ENCODE data around the gene MLKL.

MLKL gene

DNA sequence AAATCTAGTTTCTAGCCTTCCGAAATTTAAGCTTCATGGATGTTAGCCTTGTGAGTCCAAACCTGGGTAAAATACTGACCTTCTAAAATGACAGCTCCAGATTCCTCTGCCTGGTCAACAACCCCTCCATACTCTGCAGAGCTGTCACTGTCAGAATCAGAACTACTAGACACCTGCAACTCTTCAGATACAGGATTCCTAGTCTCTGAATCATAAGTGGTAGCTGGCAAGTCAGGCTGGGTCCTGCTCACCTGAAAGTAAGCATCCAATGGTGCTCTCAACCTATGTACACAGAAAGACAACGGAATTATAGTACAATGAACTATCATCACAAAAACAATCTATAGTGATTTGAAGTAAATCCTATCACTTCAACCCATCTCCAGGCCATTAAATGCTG is 48.8 kb downstream of the MLKL start:
- no peak for DNase-seq (ENCODE audit: low read depth, low spot score)

DNA sequence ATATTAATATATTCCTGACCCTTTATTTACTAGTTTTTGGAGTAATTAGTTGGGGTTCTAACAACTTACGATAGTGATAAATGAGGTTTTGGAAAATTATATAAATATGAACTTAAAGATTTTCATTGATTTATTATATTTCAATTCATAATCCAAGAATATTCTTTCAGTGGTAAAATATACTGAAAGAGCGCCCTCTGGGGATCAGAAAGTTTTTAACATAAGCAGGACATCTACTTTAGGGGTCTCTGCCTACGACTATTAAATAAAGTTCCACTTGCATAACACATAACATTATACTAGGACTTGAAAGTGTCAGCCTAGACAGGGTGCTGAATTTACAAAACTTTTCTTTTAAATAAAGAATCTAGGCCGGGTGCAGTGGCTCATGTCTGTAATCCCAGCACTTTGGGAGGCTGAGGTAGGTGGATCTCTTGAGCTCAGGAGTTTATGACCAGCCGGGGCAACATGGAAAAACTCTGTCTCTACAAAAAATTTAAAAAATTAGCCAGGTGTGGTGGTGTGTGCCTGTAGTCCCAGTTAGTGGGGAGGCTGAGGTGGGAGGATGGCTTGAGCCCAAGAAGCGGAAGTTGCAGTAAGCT is 49.6 kb downstream of the MLKL start:
- DNase-seq (ENCODE audit: low read depth, low spot score), result no peak

DNA sequence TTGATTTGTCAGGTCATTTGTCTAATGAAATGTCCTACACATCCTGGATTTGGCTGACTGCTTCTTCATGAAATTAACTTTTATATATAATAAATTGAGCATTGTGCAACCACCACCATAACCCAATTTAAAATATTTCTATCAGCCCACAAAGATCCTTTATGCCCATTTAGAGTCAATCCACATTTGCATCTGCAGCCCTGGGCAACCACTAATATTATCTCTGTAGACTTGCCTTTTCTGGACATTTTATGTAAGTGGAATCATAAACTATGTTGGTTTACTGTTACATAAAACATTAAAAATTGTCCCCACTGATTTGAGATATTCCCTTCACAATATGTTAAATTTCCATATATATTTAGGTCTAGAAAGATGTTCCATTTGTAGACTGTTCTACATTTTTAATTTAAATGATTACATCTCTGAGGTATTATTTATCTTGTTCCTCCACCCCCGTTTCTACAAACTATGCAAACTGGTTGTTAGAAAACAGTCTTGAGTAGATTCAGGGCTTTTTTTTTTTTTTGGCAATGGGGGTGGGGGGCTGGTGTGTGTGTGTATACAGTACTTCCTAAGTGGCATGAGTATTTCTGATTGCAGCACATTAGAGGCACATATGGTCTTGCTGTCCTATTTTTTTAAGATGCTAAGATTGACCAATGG is 50.7 kb downstream of the MLKL start:
- no peak for DNase-seq (ENCODE audit: low read depth, low spot score)

DNA sequence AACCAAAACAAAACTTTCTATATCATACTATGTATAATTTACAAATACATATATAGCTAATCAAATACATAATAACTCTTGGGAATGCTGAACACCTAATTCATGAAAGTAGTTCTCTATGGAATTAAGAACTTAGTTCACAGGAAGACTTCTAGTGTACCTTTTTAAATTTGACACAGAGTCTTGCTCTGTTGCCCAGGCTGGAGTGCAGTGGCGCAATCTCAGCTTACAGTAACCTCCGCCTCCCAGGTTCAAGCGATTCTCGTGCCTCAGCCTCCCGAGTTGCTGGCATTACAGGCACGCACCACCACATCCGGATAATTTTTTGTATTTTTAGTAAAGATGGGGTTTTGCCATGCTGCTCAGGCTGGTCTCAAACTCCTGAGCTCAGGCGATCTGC is 58.7 kb downstream of the MLKL start:
- DNase-seq (ENCODE audit: low read depth, low spot score), result no peak

DNA sequence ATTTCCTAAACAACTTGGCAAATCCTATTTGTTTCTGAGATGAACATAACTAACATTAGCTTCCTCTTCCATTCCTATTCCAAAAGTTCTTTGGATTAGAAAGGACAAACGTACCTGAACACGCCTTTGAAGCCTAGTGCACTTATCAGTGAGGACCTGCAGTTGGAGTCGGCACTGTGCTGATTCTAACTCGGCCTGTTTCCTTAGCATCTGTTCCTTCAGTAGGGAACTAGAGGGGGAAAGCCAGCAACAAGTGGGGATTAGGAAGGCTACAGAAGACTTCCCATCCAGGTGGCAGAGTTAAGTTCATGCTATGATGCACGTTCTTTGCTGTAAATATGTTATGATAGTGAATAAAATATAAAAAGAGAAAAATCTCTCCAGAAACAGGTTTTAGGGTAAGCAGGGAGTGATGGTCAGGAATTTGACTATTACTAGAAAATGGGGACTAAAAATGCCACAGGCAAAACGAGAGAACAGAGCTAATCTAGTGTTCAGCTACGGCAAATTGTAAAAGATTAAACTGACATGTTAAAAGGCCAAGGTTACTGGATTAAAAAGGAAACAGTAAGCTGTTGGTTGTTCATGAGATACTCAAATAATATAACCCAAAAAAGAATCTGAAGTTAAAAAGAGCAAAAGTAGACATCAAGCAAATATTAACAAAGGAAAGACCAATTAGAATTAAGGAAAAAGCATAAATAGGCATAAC is 62.8 kb downstream of the MLKL start:
- DNase-seq (ENCODE audit: low read depth, low spot score), result no peak

DNA sequence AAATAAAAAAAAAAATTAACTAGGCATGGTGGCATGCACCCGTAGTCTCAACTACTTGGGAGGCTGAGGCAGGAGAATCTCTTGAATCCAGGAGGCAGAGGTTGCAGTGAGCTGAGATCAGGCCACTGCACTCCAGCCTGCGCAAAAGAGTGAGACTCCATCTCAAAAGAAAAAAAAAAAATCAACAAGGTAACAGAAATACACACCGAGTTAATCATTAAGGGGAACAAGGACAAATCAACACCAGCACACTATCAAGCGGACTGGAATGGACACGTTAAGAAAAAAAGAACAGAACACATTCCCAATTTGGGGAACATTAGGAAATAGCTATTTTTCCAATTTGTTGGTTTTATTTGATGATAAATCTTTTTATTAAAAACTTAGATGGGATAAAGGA is 65.4 kb downstream of the MLKL start:
- DNase-seq (ENCODE audit: low read depth, low spot score), result no peak

DNA sequence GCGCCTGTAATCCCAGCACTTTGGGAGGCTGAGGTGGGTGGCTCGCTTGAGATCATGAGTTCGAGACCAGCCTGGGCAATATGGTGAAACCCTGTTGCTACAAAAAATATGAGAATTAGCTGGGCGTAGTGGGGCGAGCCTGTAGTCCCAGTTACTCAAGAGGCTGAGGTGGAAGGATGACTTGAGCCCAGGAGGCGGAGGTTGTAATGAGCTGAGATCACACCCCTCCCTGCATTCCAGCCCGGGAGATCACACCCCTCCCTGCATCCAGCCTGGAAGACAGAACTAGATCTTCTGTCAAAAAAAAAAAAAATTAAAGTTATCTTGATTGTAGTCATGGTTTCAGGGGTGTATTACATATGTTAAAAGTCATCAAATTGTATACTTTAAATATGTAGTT is 67.0 kb downstream of the MLKL start:
- DNase-seq (ENCODE audit: low read depth, low spot score), result no peak

DNA sequence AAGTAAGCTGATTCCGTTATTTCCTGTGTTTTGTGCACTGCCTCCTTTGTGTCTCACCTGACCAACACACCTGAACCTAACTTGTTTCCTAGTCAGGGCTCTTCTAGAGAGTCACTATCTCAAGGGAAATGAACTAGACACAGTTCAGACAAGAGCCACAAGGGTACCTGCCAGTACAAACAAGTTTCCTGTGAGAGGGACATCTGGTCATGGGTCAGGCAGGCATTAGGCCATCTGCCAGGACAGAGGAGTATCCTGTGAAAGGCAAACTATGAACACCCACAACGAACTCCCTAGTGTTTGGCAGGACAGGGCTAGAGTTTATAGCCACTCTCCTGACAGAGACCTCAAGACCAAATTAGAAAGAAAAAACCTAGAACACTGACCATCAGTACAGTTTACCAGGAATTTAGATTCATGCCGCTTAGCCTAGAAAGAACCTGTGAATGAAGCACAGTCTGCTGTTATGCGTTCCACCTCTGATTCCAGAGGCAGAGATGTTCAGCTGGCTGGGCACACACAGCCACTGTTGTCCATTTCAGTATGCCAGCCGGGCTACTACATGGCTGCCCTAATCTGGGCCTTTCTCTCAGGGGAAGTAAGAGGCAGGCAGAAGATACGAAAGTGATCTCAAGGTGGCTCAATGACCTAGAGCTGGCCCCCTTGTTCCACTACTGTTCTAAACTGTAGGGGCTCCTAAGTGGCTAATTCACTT is 73.0 kb downstream of the MLKL start:
- DNase-seq (ENCODE audit: low read depth, low spot score), result no peak

DNA sequence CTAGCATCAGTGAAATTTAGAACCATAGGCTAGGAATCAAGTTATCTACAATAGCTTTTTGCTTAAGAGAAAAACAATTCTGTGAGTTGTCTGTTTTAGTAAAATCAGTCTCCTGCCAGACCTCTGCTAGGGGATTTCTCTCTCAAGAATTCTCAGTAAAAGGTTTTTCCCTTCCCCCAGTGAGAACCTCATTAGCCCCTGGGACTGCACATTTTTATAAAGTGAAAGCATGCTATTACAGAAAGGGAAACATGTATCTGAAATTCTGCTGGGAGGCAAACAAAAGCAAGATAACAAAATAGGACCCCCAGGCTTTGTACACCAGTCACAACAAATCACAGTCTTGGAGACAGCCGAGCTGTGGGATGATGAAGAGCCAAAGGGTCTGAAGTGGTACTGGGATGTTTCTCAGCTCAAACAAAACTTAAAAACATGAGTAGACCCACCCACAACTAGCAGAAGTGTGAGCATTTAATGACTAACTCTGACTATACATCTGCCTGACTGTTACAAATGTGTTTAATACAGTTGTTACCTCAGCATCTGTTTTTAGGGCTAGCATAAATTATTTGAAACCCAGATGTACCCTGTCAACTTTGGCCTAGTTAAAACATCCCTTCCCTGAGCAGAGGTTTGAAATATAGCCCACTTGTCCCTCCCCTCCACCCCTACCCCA is 73.8 kb downstream of the MLKL start:
- no peak for DNase-seq (ENCODE audit: low read depth, low spot score)

DNA sequence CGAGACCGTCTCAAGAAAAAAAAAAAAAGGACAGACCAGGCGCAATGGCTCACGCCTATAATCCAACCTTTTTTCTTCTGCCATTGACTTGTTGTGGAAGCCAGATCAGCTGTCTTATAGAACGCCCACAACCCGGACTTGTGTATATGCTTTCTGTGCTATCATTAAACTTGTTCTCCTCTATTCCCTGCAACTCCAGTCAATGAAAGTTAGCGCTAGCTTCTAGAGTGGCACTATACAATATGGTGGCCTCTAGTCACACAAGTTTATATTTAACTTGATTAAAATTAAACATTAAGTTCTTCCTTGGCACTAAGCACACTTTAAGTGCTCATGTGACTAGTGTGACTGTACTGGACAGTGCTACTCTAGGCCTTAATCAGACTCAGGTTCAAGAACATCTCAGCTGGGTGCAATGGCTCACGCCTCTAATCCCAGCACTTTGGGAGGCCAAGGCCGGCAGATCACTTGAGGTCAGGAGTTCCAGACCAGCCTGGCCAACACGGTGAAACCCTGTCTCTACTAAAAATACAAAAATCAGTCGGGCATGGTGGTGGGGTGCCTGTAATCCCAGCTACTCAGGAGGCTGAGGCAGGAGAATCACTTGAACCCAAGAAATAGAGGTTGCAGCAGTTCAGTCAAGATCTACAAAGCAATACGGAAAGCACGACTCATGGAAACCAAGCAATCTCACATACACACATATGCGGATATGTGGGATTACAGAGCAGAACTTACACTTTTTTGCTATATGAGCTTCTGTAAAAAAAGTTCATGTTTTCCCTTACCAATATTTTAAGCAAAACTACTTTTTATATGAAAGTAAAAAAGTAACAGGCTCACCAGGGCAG is 74.9 kb downstream of the MLKL start:
- DNase-seq (ENCODE audit: low read depth, low spot score), result no peak

DNA sequence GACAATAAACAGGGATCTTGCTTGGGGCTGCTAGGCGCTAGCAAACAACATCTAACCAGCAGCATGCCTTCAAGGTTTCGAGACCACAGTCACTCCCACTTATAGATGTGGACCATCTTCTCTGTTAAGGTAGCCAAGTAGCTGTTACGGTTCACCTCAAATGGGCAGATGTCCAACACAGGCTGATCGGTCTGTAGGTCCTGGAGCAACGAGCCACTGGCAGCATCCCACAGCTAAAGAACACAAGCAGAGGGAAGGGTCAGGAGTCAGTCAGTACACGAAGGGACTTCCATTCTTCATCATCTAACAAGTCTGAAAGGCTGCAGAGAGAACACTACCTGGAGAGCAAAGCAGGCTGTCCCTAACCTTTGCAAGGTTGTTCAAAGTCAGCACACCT is 76.8 kb downstream of the MLKL start:
- no peak for DNase-seq (ENCODE audit: low read depth, low spot score)

DNA sequence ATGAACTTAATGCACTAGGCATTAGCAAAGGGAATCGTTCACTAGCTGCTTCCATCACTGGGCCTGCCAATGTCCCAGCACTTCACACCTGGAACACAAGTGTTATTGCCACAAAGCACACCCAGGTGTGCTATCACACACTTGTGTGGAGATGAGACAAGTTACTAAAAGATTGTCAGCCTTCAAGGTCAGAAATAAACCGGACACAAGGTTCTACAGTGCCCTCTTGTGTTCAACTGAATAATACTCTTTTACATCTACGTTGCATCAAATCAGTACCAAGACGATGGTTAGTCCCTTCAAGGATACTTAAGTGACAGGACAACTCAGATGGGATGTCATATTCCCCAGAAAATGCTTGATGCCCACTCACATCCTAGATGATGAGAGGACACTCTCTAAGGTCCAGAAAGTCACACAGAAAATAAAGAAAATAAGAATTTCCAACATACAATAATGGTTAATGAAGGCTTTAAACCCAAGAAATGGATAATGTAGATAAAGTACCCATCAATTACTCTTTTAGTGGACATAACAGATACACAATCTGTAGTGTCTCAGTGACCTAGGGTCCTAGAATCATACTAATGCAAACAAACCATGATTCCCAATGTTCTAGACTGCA is 77.3 kb downstream of the MLKL start:
- no peak for DNase-seq (ENCODE audit: low read depth, low spot score)

DNA sequence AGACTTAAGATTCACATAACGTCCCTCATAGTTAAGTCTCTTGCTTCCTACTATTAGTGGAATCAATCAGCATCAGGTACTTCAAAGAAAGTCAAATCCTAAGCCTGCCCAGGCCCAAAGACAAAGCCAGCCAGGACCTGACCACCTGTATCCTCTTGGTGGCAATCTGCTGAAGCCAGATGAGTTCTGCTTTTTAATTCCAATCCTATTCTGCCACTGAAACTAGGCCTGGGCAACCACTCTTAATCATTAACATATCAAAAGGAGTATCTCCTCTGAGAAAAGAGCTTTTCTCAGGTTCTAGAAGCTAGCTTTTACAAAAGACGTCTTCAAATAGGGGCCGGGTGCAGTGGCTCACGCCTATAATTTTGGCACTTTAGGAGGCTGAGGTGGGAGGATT is 78.7 kb downstream of the MLKL start:
- no peak for DNase-seq (ENCODE audit: low read depth, low spot score)
